NCI-H1048 (cell line): ENCODE results near the gene TSPAN7.

Experiments
- DNase-seq: peaks from one replicate; lab custom pipeline; 2025; lab: John Stamatoyannopoulos, UW

The TSPAN7 gene

DNA sequence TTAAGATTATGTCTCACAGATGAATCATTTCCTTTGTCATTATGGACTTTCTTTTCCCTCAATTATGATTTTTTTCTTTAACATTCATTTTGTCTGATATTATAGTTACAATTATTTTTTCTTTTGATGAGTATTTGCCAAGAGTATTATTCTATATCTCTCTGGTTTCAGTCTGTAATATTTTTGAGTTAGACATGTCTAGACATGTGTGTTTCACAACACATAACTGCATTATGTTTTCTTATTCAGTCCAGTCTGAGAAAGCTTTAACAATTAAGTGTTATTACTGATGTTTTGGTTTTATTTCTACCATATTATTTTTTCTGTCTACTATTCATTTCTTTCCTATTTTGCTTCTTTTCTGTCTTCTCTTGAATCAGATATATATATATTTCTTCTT is 131.6 kb downstream of the TSPAN7 start:
- no peak for DNase-seq

DNA sequence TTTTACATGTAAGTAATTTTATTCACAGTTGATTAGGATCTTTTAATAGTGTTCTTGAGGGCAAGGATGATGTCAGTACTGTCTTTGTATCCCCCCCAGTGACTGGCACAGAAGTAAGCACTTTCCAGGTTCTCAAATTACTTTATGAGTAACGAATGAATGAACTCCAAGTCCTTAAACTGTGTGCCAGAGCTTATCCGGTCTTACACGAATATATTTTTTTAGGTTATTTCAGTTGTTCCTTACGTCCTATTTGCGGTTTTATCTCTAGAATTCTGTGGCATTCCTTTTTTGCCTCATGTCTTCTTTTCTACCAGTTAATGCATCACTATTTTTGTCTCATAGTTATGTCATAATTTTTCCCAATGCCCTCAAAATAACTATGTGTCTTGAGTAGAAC is 133.1 kb downstream of the TSPAN7 start:
- DNase-seq = no peak

DNA sequence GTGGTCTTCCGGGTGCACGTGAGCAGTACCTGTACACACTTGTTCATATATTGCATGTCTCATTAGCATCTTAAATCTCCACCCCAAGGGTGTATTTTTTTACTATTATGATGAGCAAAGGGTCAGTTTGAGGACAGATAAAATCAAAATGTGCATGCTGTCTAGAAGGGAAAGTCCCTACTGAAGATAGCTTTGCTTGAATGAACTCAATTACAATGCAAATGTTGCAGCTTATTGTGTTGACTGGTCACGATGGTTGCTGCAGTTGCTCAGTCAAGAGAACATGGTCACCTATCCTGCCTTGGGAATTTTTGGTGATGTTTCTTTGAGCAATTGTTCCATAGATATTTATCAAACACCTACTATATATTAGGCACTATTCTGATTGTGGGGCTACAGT is 136.1 kb downstream of the TSPAN7 start:
- DNase-seq = no peak

DNA sequence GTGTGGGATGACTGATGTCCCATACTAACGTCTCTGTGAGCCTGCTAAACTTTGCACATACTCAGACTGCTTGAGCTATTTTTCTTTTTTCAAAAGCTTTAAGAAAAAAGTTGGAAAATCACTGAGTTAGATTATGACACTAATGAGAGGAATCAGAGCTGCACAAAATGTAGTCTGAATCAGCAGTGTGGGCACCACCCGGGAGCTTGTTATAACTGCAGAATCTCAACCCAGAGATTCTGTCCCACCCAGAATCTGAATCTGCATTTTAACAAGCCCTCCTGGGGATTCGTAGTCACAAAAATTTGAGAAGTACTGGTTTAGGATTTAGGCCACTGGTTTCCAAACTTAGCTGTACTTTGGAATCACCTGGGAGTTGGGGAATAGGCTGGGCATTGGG is 137.8 kb downstream of the TSPAN7 start:
- DNase-seq = no peak

DNA sequence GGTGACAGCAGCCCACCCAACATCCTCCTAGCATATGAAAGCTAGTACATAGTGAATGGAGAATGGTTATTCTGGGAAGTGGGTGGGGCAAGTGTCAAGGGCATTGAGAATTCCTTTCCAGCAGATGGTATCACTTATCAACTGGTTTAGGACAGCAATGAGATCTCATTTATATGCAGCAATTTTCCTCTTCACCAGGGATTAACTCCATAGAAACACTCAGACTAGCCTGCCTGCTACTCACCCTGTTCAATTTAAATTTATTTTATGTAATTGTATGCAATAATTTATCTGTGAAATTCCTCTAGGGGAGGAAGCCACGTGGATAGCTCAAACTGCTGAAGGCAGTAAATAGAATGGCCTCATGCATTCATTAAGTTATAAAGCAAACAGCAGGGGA is 138.4 kb downstream of the TSPAN7 start:
- no peak for DNase-seq

DNA sequence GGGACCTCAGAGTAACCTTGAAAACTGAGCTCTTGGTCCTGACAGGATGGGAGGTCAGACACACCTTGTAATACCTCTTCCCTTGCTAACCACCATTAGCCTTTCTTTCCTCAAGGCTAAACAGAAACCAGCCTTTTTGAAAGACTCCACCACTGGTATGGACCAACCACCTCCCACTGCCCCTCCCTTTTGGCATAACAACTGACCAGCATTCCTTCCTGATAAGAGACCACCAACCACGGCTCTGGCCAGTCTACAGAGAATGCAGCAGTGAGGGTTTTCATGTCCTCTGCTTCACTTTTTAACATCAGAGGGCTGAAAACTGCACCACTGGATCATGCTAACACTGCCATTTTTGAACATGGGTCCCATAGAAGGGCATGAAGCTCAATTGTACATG is 139.7 kb downstream of the TSPAN7 start:
- DNase-seq = no peak

DNA sequence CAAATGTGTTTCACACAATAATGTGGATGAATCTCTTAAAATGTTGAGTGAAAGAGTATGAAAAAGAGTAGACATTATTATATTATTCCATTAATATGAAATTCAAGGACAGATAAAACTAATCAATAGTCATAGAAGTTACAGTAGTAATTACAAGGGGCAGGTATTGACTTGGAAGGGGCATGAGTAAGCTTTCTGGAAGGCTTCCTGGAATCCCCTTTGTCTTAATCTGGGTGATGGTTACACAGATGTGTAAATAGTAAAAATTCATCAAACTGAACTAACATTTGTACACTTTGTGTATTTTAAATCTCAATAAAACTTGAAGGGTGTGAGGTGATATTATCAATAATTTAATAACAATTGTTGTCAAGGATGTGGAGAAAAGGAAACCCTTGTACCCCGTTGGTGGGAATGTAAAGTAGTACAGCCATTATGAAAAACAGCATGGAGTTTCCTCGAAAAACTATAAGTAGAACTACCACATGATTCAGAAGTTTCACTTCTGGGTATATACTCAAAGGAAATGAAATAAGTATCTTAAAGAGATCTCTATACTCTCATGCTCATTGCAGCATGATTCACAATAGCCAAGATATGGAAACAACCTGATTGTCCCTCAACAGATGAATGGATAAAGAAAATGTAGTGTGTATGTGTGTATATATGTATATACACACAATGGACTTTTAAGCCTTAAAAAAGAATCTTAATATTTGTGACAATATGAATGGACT is 143.0 kb downstream of the TSPAN7 start:
- DNase-seq = no peak

DNA sequence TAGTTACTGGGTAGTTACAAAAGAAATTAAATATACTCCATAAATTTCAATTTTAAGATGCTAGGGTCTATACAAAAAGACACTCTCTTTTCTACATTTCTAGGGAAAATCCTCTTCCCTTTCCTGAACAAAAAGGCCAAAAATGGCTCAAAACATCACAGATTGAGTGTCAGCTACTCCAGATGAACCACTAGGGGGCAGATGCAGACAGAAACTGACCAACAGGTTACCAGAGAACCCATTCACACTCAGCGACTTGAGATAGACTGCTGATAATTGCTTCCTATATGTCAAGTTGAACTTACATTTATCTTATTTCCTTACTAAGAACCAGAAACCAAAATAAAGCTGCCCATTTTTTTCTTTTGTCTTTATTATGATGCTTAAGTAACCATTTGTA is 156.5 kb downstream of the TSPAN7 start:
- no peak for DNase-seq

DNA sequence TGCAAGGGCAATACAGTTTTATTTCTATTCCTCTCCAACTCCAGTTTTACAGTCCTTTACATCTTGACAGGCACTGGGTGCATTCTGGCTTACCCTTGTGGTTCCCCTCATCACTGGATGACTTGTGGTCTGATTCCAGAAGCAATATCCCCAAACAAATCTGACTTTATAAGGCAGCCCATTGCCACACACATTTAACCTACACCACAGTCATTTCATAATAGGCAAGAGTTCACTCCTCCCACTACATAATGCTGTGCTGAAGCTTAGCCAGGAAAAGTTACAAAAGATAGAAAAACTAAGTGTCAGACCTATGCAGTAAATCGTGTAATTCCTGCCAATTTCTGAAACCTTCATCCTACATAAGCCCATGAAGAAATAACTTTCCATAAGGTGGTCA is 157.0 kb downstream of the TSPAN7 start:
- no peak for DNase-seq

DNA sequence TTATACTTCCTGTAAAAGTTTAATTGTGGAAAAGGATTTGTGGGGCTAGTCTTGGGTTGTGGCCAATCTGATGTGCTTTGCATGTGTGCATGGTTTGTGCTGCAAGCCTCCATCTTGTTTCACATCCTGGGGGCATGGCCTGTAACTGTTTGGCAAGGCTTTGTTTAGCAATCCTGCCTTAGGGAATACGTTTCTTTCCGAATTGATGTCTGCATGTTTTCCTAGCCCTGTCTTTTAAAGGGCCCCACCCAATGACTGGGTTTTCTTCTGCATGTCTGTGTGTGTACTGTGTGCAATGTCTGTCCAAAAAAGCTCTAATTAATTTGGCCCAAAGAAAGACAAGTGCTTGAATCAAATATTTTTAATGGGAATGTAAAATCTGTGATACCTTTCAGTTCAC is 165.3 kb downstream of the TSPAN7 start:
- no peak for DNase-seq

DNA sequence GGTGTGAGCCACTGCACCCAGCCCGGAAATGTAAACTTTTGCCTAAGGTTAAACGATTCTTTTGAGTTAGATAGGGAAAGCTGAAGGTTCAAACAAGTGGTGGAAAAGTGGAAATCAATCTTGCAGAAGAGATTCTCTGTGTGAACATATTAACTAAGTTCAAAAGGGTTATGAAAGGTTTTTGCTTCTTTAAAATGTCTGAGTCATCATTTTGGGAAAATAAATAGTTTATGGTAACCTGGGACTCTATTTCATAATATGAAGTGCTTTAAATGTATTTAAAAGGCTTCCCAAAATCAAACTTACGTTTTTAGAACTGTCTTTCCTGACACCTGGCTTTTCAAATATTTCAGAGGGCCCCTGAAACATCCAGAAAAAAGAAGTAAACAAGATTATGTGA is 166.3 kb downstream of the TSPAN7 start:
- DNase-seq = no peak

DNA sequence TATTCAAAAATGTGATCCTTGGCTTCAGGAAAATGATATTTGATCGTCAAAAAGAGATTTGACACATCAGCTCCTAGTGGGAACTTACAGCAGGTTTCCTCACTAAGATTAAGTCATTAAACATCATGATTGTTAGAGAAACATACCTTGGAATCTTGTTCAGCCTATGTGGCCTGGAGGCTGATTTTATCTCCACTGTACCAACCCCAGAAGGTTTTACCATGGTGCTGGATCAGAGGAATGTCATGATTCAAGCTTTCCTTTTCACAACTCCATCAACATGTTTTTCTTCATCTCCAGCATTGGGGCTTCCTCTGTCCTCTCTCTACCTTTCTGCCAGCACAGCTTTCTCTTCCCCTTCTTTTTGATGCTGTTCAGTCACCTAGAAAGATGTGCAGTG is 171.5 kb downstream of the TSPAN7 start:
- DNase-seq = no peak
